Fibroblast of skin of right quadriceps (primary cell): Measurements from ENCODE around the gene PADI3.
"Not testable (repeated sequence)": the region's sequence is repeated elsewhere in the genome, so short reads cannot be mapped to it uniquely, and the experiment has no call there.

Source experiments
- DNase-seq: peaks from one replicate; pipeline ENCODE4 v3.0.0-alpha.2; 2013

The PADI3 gene

GRCh38 chr1:17216078-17216477, 32.8 kb upstream of the PADI3 start:
- no peak for DNase-seq

GRCh38 chr1:17217607-17218006, 31.3 kb upstream of the PADI3 start:
- DNase-seq: no peak

- DNase-seq: no peak
These were observed 30.0 kb upstream of the PADI3 start for GRCh38 chr1:17218939-17219338.

- DNase-seq: no peak
These were observed 28.6 kb upstream of the PADI3 start for GRCh38 chr1:17220287-17220686.

- no peak for DNase-seq
These were observed 26.3 kb upstream of the PADI3 start for GRCh38 chr1:17222557-17222956.

GRCh38 chr1:17224434-17224833, 24.5 kb upstream of the PADI3 start:
- DNase-seq: no peak

GRCh38 chr1:17225140-17225539, 23.8 kb upstream of the PADI3 start:
- no peak for DNase-seq

GRCh38 chr1:17227358-17227915, 21.5 kb upstream of the PADI3 start:
- no peak for DNase-seq

- no peak for DNase-seq
These were observed 20.3 kb upstream of the PADI3 start for GRCh38 chr1:17228619-17229018.

GRCh38 chr1:17229379-17229778, 19.5 kb upstream of the PADI3 start:
- no peak for DNase-seq

- DNase-seq: no peak
These were observed 18.8 kb upstream of the PADI3 start for GRCh38 chr1:17230106-17230505.

- DNase-seq: no peak
These were observed 18.1 kb upstream of the PADI3 start for GRCh38 chr1:17230671-17231310.

- peak; percentile 90 for DNase-seq
These were observed 15.9 kb upstream of the PADI3 start for GRCh38 chr1:17232759-17233661.

GRCh38 chr1:17233675-17234320, 15.1 kb upstream of the PADI3 start:
- peak; percentile 88 for DNase-seq

- no peak for DNase-seq
These were observed 14.5 kb upstream of the PADI3 start for GRCh38 chr1:17234405-17234804.

- DNase-seq: no peak
These were observed 13.6 kb upstream of the PADI3 start for GRCh38 chr1:17235135-17235885.

- peak; percentile 80 for DNase-seq
These were observed 11.9 kb upstream of the PADI3 start for GRCh38 chr1:17236779-17237560.

GRCh38 chr1:17237561-17237903, 11.4 kb upstream of the PADI3 start:
- no peak for DNase-seq

GRCh38 chr1:17239420-17239819, 9.5 kb upstream of the PADI3 start:
- DNase-seq: peak; percentile 90

- not testable (repeated sequence) for DNase-seq
These were observed 7.7 kb upstream of the PADI3 start for GRCh38 chr1:17241011-17241779.

- not testable (repeated sequence) for DNase-seq
These were observed 7.2 kb upstream of the PADI3 start for GRCh38 chr1:17241780-17242074.
